Bronchial epithelial cell (primary cell): ENCODE measurements around the gene PROP1. TPM values are rescaled to one million over a fixed set of nuclear protein-coding genes. Genes with fewer than 3 reads are reported as not detected.
"Not testable (repeated sequence)": the region's sequence is repeated elsewhere in the genome, so short reads cannot be mapped to it uniquely, and the experiment has no call there.

Experiments
- DNase-seq: peaks from one replicate; pipeline ENCODE4 v3.0.0-alpha.2; 2010; ENCODE audit warnings: low read depth
- FAIRE-seq: peaks from 2 replicates; lab custom pipeline; 2011; peaks lifted over from hg19 to GRCh38; lab: Jason Lieb, UNC
- H3K27me3 ChIP-seq: 2 replicates; pipeline ENCODE4 v1.5.1; 2011; ENCODE audit warnings: low read length; ENCODE audit not compliant: control insufficient read depth, insufficient read depth
- H3K36me3 ChIP-seq: 2 replicates; pipeline ENCODE4 v1.5.1; 2011; ENCODE audit warnings: low read length; ENCODE audit not compliant: control insufficient read depth, insufficient read depth
- H3K4me3 ChIP-seq: 2 replicates; pipeline ENCODE4 v1.5.1; 2011; ENCODE audit warnings: mild to moderate bottlenecking, low read depth, low read length, control low read depth
- CTCF ChIP-seq: IDR thresholded peaks from 2 replicates; pipeline ENCODE4 v1.5.1; 2011; ENCODE audit warnings: mild to moderate bottlenecking, moderate library complexity, low read length, control low read depth, inconsistent platforms; ENCODE audit not compliant: insufficient read depth, severe bottlenecking
- total RNA-seq: library from RNA; depleted of rRNA; stranded (reverse); fragments of >200 nt; gene quantifications from 2 replicates; pipeline ENCODE4 v1.2.1, GENCODE V29; 2014

Gene PROP1
- total RNA-seq, 1 donor from 2014 or later, result not detected

- Histone ChIP-seq H3K27me3 (peaks cover 13% of the 10 kb centered on the region), H3K36me3 (no peaks in the 10 kb centered on the region), H3K4me3 (no peak overlapping the region)
- DNase-seq (no peak), FAIRE-seq (no peak)
- TF ChIP-seq CTCF, result no peak
Observed at GRCh38 chr5:177982956-177983355, 13.1 kb downstream of the PROP1 start.

- DNase-seq (no peak), FAIRE-seq (no peak)
- Histone ChIP-seq H3K4me3 (no peak overlapping the region), H3K27me3 (peaks cover 13% of the 10 kb centered on the region), H3K36me3 (no peaks in the 10 kb centered on the region)
- peak; percentile 62 for TF ChIP-seq CTCF
Observed at GRCh38 chr5:177982072-177982727, 13.8 kb downstream of the PROP1 start.

GRCh38 chr5:177981296-177982071, 14.6 kb downstream of the PROP1 start:
- H3K4me3 ChIP-seq, result no peak overlapping the region
- no peaks in the 10 kb centered on the region for H3K36me3 ChIP-seq
- DNase-seq (no peak), FAIRE-seq (no peak)
- peaks cover 13% of the 10 kb centered on the region for H3K27me3 ChIP-seq
- TF ChIP-seq CTCF, result no peak

- DNase-seq (no peak), FAIRE-seq (no peak)
- Histone ChIP-seq H3K27me3 (peaks cover 13% of the 10 kb centered on the region), H3K36me3 (no peaks in the 10 kb centered on the region), H3K4me3 (no peak overlapping the region)
- TF ChIP-seq CTCF, result no peak
Observed at GRCh38 chr5:177980743-177981151, 15.3 kb downstream of the PROP1 start.

GRCh38 chr5:177977600-177977999, 18.4 kb downstream of the PROP1 start:
- not testable (repeated sequence) for H3K36me3 ChIP-seq, H3K27me3 ChIP-seq, FAIRE-seq, H3K4me3 ChIP-seq, DNase-seq

- FAIRE-seq, result no peak
- peak; percentile 10 for DNase-seq
Observed at GRCh38 chr5:177973066-177973635, 22.9 kb downstream of the PROP1 start.

More at GRCh38 chr5:177973066-177973635, 22.9 kb downstream of the PROP1 start:
- H3K4me3 ChIP-seq, result no peak overlapping the region
- no peaks in the 10 kb centered on the region for H3K27me3 ChIP-seq
- H3K36me3 ChIP-seq, result no peaks in the 10 kb centered on the region
- no peak for TF ChIP-seq CTCF
